Measurements from ENCODE around the gene RPL4. TPM values are rescaled to one million over a fixed set of nuclear protein-coding genes. Genes with fewer than 3 reads are reported as not detected.
"Not testable (repeated sequence)": the region's sequence is repeated elsewhere in the genome, so short reads cannot be mapped to it uniquely, and the experiment has no call there.

RPL4 gene
- total RNA-seq, 1 experiment from 2014 or later, result 5,336 TPM

- intact Hi-C loops (cut with micrococcal nuclease), result no loop called here
- no peaks in the 10 kb centered on the region for H3K27me3 Mint-ChIP-seq (ENCODE audit: insufficient read depth, unreplicated experiment)
- BruUV-seq (replicated peaks), result no TSS peak
- H3K27ac Mint-ChIP-seq (ENCODE audit: low read depth, unreplicated experiment), result peak overlapping the region; percentile 94
- no peak for DNase-seq (ENCODE audit: unreplicated experiment)
- TF ChIP-seq, protein P1, sequence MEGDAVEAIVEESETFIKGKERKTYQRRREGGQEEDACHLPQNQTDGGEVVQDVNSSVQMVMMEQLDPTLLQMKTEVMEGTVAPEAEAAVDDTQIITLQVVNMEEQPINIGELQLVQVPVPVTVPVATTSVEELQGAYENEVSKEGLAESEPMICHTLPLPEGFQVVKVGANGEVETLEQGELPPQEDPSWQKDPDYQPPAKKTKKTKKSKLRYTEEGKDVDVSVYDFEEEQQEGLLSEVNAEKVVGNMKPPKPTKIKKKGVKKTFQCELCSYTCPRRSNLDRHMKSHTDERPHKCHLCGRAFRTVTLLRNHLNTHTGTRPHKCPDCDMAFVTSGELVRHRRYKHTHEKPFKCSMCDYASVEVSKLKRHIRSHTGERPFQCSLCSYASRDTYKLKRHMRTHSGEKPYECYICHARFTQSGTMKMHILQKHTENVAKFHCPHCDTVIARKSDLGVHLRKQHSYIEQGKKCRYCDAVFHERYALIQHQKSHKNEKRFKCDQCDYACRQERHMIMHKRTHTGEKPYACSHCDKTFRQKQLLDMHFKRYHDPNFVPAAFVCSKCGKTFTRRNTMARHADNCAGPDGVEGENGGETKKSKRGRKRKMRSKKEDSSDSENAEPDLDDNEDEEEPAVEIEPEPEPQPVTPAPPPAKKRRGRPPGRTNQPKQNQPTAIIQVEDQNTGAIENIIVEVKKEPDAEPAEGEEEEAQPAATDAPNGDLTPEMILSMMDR (IDR thresholded peaks at IDR 0.05; ENCODE audit: unreplicated experiment), result no peak
- CTCF ChIA-PET, result interaction anchor here (0.6 to 1.7 kb wide), 3 partner anchors 10 to 182 kb away, joined by 3 to 4 read pairs (median 4); no protein-coding TSS in a partner anchor
- peaks cover 74% of the 10 kb centered on the region for H3K36me3 Mint-ChIP-seq (ENCODE audit: insufficient read depth, unreplicated experiment)
- POLR2A ChIA-PET, result interaction anchor here (0.7 to 3.7 kb wide), 8 partner anchors 18 to 209 kb away, joined by 3 to 90 read pairs (median 5); partner anchors contain the start of genes DIS3L, MAP2K1 and TIPIN
- peak overlapping the region; percentile 83 for H3K4me3 Mint-ChIP-seq (ENCODE audit: unreplicated experiment)
- H3K4me1 Mint-ChIP-seq (ENCODE audit: insufficient read depth, unreplicated experiment), result peaks cover 11% of the 10 kb centered on the region
- H3K9me3 Mint-ChIP-seq (ENCODE audit: unreplicated experiment), result no peaks in the 10 kb centered on the region
Measured at GRCh38 chr15:66502491-66502890, 2.2 kb downstream of the RPL4 start.

GRCh38 chr15:66500346-66500745 is 4.3 kb downstream of the RPL4 start:
- intact Hi-C loops (cut with micrococcal nuclease); H3K27me3 Mint-ChIP-seq (ENCODE audit: insufficient read depth, unreplicated experiment); DNase-seq (ENCODE audit: unreplicated experiment); H3K4me3 Mint-ChIP-seq (ENCODE audit: unreplicated experiment); BruUV-seq (replicated peaks); H3K9me3 Mint-ChIP-seq (ENCODE audit: unreplicated experiment): not testable (repeated sequence)
- Mint-ChIP-seq H3K36me3 (ENCODE audit: insufficient read depth, unreplicated experiment) (peaks cover 87% of the 10 kb centered on the region), H3K4me1 (ENCODE audit: insufficient read depth, unreplicated experiment) (peaks cover 11% of the 10 kb centered on the region), H3K27ac (ENCODE audit: low read depth, unreplicated experiment) (peak overlapping the region; percentile 36)
- ChIA-PET CTCF (interaction anchor here (0.7 kb wide), 1 partner anchor 631 kb away, joined by 3 read pairs; the partner anchor contains the start of gene RAB11A), POLR2A (interaction anchor here (0.6 to 6.1 kb wide), 5 partner anchors 113 to 631 kb away, joined by 3 to 158 read pairs (median 3); partner anchors contain the start of genes MAP2K1, RAB11A and TIPIN)

DNA sequence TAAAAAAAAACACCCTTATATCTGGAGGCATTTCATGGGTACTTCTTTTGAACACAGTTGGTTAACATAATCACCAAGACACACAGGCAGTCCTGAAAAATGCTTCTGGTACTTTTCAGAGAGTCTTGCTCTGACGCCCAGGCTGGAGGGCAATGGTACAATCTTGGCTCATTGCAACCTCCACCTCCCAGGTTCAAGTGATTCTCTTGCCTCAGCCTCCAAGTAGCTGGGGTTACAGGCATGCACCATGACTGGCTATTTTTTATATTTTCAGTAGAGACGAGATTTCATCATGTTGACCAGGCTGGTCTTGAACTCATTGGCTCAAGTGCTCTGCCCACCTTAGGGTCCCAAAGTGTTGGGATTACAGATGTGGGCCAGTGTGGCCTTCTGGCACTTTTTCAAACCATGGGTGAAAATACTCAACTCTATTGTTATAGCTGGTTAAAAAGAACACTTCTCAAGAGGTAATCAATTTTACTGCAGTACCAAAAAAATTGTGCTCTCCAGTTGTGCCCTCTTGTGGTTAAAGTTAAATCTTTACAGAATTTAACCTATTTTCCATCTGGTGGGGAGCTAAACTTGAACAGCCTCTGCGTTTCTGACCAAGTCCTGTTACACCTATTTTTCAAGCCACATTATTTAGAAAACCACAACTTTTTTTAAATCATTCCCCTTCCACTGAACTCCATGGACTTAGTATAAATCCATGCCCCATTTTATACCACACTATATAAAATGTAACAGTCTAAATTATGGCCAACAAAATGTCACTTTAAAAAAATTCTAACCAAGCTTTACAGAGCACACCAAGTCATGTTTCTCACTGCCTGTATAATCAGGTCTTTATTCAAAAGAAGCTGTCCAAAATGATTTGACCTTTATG is 5.9 kb downstream of the RPL4 start:
- H3K27ac Mint-ChIP-seq (ENCODE audit: low read depth, unreplicated experiment), result no peak overlapping the region
- ChIA-PET CTCF (interaction anchor here (0.7 to 4.0 kb wide), 28 partner anchors 9 to 863 kb away, joined by 3 to 50 read pairs (median 5); partner anchors contain the start of gene MAP2K1), POLR2A (interaction anchor here (0.5 to 6.1 kb wide), 17 partner anchors 9 to 389 kb away, joined by 3 to 158 read pairs (median 3); partner anchors contain the start of genes DIS3L, MAP2K1 and TIPIN)
- TF ChIP-seq, protein P1 (IDR thresholded peaks at IDR 0.05; ENCODE audit: unreplicated experiment), result peak; percentile 50
- H3K9me3 Mint-ChIP-seq (ENCODE audit: unreplicated experiment), result no peaks in the 10 kb centered on the region
- DNase-seq (ENCODE audit: unreplicated experiment), result no peak
- H3K4me3 Mint-ChIP-seq (ENCODE audit: unreplicated experiment), result no peak overlapping the region
- H3K36me3 Mint-ChIP-seq (ENCODE audit: insufficient read depth, unreplicated experiment), result peaks cover 84% of the 10 kb centered on the region
- no TSS peak for BruUV-seq (replicated peaks)
- intact Hi-C loops (cut with micrococcal nuclease), result loop anchor here (5.0 kb wide), 1 partner anchor 516 kb away; no protein-coding TSS in a partner anchor
- no peaks in the 10 kb centered on the region for H3K27me3 Mint-ChIP-seq (ENCODE audit: insufficient read depth, unreplicated experiment)
- peaks cover 13% of the 10 kb centered on the region for H3K4me1 Mint-ChIP-seq (ENCODE audit: insufficient read depth, unreplicated experiment)

DNA sequence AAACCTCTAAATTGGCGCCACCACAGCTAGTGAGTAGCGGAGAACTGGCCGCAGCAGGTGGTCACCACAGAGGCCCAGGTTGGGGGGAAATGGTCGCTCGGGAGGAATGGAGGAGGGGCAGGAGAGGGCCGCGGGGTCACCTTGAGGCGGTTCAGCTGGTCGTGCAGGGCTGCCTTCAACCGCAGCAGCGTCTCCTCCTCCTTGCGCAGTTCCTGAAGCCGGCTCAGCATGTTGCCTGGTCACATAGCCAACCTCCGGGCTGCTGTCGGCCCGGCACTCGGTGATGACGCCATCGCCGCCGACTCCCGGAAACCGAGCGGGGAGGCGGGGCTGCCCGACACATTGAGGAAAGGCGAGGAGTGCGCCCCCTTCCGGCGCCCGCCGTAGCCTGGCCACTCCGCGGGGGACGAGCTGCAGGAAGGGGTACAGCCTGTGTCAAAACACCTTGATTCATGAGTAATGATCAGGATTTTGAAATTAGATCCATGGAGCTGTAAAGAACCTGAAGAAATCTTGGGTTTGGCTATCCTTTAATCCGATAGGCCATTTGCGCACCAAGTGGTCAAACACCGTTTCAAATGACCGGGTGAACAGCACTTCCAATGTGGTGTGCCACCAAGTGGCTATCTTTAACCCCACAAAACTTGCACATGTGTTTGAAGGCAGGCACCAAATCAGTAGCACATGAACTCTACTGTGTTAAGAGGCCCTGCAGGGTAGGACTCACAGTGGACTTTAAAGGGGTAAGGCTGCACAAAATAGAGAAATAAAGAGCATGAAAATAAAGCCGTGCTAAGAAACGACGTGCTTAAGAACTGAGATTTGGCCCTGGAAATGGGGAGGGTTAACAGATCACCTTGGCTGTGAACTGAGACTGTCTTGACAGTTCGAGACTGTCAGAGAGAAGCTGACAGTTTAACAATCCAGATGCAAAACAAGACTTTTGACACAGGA is 6.9 kb downstream of the RPL4 start, which contains the start of gene SNAPC5:
SNAPC5 (minus strand) TSS at position 261 of the 954 bp plus-strand sequence; CDS start at position 230, 31 bp downstream.
- Mint-ChIP-seq H3K36me3 (ENCODE audit: insufficient read depth, unreplicated experiment) (peaks cover 82% of the 10 kb centered on the region), H3K4me3 (ENCODE audit: unreplicated experiment) (peak within 1 kb of the TSS; percentile 90), H3K27ac (ENCODE audit: low read depth, unreplicated experiment) (peak within 1 kb of the TSS; percentile 87), H3K27me3 (ENCODE audit: insufficient read depth, unreplicated experiment) (no peaks in the 10 kb centered on the region), H3K9me3 (ENCODE audit: unreplicated experiment) (no peaks in the 10 kb centered on the region), H3K4me1 (ENCODE audit: insufficient read depth, unreplicated experiment) (peaks cover 13% of the 10 kb centered on the region)
- BruUV-seq (replicated peaks), result no TSS peak
- intact Hi-C loops (cut with micrococcal nuclease), result loop anchor here (1.0 to 5.0 kb wide), 4 partner anchors 111 to 515 kb away; partner anchors contain the start of genes MAP2K1 and TIPIN
- DNase-seq (ENCODE audit: unreplicated experiment), result peak; percentile 95
- CTCF ChIA-PET, result interaction anchor here (0.7 to 4.0 kb wide), 30 partner anchors 9 to 864 kb away, joined by 3 to 50 read pairs (median 5); partner anchors contain the start of gene MAP2K1
- TF ChIP-seq, protein P1 (IDR thresholded peaks at IDR 0.05; ENCODE audit: unreplicated experiment), result peak; percentile 92
- POLR2A ChIA-PET, result interaction anchor here (0.5 to 6.1 kb wide), 23 partner anchors 7 to 390 kb away, joined by 3 to 158 read pairs (median 4); partner anchors contain the start of genes DIS3L, MAP2K1, RPL4 and TIPIN
